ENCODE results near the gene OR2G6.
"Not testable (repeated sequence)": the region's sequence is repeated elsewhere in the genome, so short reads cannot be mapped to it uniquely, and the experiment has no call there.

OR2G6 gene

GRCh38 chr1:248565530-248566373 lies 57.9 kb downstream of the OR2G6 start:
- DNase-seq (ENCODE audit: low read depth in 2 of 2); H3K4me3 ChIP-seq (replicated peaks in 1 of 2; ENCODE audit: low read depth in 2 of 2, low read length in 2 of 2): not testable (repeated sequence)

GRCh38 chr1:248569049-248569448 lies 61.2 kb downstream of the OR2G6 start:
- H3K4me3 ChIP-seq (replicated peaks in 1 of 2; ENCODE audit: low read depth in 2 of 2, low read length in 2 of 2); DNase-seq (ENCODE audit: low read depth in 2 of 2): not testable (repeated sequence)

GRCh38 chr1:248570811-248571210 lies 62.9 kb downstream of the OR2G6 start:
- H3K4me3 ChIP-seq (replicated peaks in 1 of 2; ENCODE audit: low read depth in 2 of 2, low read length in 2 of 2); DNase-seq (ENCODE audit: low read depth in 2 of 2): not testable (repeated sequence)

GRCh38 chr1:248572049-248572448 lies 64.2 kb downstream of the OR2G6 start:
- not testable (repeated sequence) for DNase-seq (ENCODE audit: low read depth in 2 of 2); H3K4me3 ChIP-seq (replicated peaks in 1 of 2; ENCODE audit: low read depth in 2 of 2, low read length in 2 of 2)

GRCh38 chr1:248573856-248574255 lies 66.0 kb downstream of the OR2G6 start:
- not testable (repeated sequence) for DNase-seq (ENCODE audit: low read depth in 2 of 2); H3K4me3 ChIP-seq (replicated peaks in 1 of 2; ENCODE audit: low read depth in 2 of 2, low read length in 2 of 2)

GRCh38 chr1:248574657-248575056 lies 66.8 kb downstream of the OR2G6 start, which contains the start of gene OR2T34:
OR2T34 (minus strand) TSS chr1:248574757; CDS start chr1:248574757, 0 bp downstream.
- not testable (repeated sequence) for DNase-seq (ENCODE audit: low read depth in 2 of 2); H3K4me3 ChIP-seq (replicated peaks in 1 of 2; ENCODE audit: low read depth in 2 of 2, low read length in 2 of 2)

- no peak overlapping the region for H3K4me3 ChIP-seq (replicated peaks in 1 of 2; ENCODE audit: low read depth in 2 of 2, low read length in 2 of 2)
- no peak for DNase-seq (ENCODE audit: low read depth in 2 of 2)
- TF ChIP-seq CTCF (IDR thresholded peaks at IDR 0.05; ENCODE audit: low read depth, low read length): no peak
These were observed 68.5 kb downstream of the OR2G6 start for GRCh38 chr1:248576260-248576980.
